ENCODE data around the gene OR1J1. TPM values are rescaled to one million over a fixed set of nuclear protein-coding genes. Genes with fewer than 3 reads are reported as not detected.

OR1J1 gene
- total RNA-seq, 8 experiments from 2014 or later = 0.33 to 0.80 TPM; not detected in 6

Other genes starting within 250 kb of the OR1J1 start
- 1 to 10 TPM in 2 of 8 experiments, under 1 TPM in 6; 0.14 to 3.9 (median 0.60) TPM for gene LHX6, start 249.0 kb downstream of the OR1J1 start, total RNA-seq
- 10 to 100 TPM; 11.7 to 19.2 (median 15.4) TPM for gene RBM18, start 213.1 kb downstream of the OR1J1 start, total RNA-seq
- 10 to 100 TPM; 23.1 to 81.6 (median 31.1) TPM for gene MRRF, start 213.0 kb downstream of the OR1J1 start, total RNA-seq
- 1 to 10 TPM in 2 of 8 experiments, under 1 TPM in 6; 0.05 to 3.2 (median 0.24) TPM for gene PTGS1, start 106.9 kb downstream of the OR1J1 start, total RNA-seq
- not detected for gene OR1J2, start 32.9 kb upstream of the OR1J1 start, total RNA-seq
- 1 to 10 TPM in 1 of 8 experiments, under 1 TPM in 1, not detected in 6; 0.21 to 1.3 TPM for gene OR1J4, start 41.2 kb upstream of the OR1J1 start, total RNA-seq
- gene OR1N1, start 49.4 kb upstream of the OR1J1 start, total RNA-seq = under 1 TPM in 3 of 8 experiments, not detected in 5; 0.23 to 0.49 (median 0.43) TPM
- under 1 TPM in 2 of 8 experiments, not detected in 6; 0.45 to 0.62 TPM for gene OR1N2, start 75.2 kb upstream of the OR1J1 start, total RNA-seq
- under 1 TPM in 4 of 8 experiments, not detected in 4; 0.13 to 0.66 (median 0.26) TPM for gene OR1L8, start 105.5 kb upstream of the OR1J1 start, total RNA-seq
- under 1 TPM in 1 of 8 experiments, not detected in 7; 0.97 TPM for gene OR1Q1, start 136.8 kb upstream of the OR1J1 start, total RNA-seq
- gene OR1B1, start 179.7 kb upstream of the OR1J1 start, total RNA-seq = under 1 TPM in 3 of 8 experiments, not detected in 5; 0.25 to 0.45 (median 0.38) TPM
- gene OR1L1, start 183.8 kb upstream of the OR1J1 start, total RNA-seq = under 1 TPM in 1 of 8 experiments, not detected in 7; 0.18 TPM
- under 1 TPM in 3 of 8 experiments, not detected in 5; 0.17 to 0.66 (median 0.52) TPM for gene OR1L3, start 197.2 kb upstream of the OR1J1 start, total RNA-seq
- gene OR1L4, start 246.1 kb upstream of the OR1J1 start, total RNA-seq = under 1 TPM in 6 of 8 experiments, not detected in 2; 0.21 to 0.97 (median 0.54) TPM